ENCODE results near the gene EEF1AKMT2.

Gene EEF1AKMT2

DNA sequence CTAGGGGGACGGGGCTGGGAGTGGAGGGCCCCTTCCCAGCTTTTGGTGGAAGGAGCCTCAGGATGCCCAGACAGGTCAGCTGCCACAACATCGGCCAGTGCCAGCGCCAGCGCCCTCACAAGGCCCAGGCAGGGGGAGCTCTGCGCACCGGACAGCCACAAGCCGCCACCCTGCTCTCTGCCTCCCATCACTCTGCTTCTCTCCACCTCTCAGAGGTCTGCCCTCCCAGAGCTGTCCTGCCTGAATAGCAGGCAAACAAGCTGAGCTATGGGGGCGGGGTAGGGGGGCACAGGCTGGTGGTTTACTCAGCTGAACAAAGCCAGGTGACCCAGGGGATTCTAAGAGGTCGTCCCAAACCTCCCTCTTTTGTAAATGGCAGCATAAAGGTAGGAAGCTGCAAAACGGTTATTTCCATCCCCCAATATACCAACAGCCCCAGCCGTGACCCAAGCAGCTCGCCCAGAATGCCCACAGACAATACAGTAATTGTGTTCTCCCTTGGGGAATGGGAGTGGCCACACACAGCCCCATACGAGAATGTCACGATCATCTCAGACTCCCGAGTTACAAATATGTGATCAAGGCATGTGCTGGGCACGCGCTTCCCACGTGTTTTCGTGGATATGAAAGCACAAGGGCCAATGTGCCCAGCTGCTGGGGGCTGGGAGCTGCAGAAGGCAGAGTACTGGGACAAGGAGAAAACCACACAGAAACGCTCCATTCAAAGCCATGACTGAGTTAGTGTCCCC lies 67.2 kb downstream of the EEF1AKMT2 start:
- peaks cover 2% of the 10 kb centered on the region; the same call in 1 of the 2 replicates for H3K36me3 ChIP-seq (ENCODE audit: low read length)
- H3K9ac ChIP-seq (ENCODE audit: low read length), result peak overlapping the region; percentile 17; the same call in 1 of the 2 replicates
- H3K4me2 ChIP-seq (ENCODE audit: low read depth, low read length, poor library complexity, severe bottlenecking), result peak overlapping the region; percentile 39
- H3K27ac ChIP-seq (ENCODE audit: low read depth, low read length), result peak overlapping the region; percentile 69
- peaks cover 14% of the 10 kb centered on the region; the same call in 1 of the 2 replicates for H4K20me1 ChIP-seq (ENCODE audit: low read depth, low read length)
- no peak overlapping the region for H2AFZ ChIP-seq (ENCODE audit: low read depth, low read length, severe bottlenecking)
- no peaks in the 10 kb centered on the region for H3K27me3 ChIP-seq (ENCODE audit: low read length)
- H3F3A ChIP-seq (ENCODE audit: insufficient read depth), result peaks cover 69% of the 10 kb centered on the region
- no peaks in the 10 kb centered on the region for H3K9me3 ChIP-seq (ENCODE audit: insufficient read depth, low read length)
- H3K79me2 ChIP-seq (ENCODE audit: insufficient read depth, low read length), result peaks cover 100% of the 10 kb centered on the region
- TF ChIP-seq, protein P1, sequence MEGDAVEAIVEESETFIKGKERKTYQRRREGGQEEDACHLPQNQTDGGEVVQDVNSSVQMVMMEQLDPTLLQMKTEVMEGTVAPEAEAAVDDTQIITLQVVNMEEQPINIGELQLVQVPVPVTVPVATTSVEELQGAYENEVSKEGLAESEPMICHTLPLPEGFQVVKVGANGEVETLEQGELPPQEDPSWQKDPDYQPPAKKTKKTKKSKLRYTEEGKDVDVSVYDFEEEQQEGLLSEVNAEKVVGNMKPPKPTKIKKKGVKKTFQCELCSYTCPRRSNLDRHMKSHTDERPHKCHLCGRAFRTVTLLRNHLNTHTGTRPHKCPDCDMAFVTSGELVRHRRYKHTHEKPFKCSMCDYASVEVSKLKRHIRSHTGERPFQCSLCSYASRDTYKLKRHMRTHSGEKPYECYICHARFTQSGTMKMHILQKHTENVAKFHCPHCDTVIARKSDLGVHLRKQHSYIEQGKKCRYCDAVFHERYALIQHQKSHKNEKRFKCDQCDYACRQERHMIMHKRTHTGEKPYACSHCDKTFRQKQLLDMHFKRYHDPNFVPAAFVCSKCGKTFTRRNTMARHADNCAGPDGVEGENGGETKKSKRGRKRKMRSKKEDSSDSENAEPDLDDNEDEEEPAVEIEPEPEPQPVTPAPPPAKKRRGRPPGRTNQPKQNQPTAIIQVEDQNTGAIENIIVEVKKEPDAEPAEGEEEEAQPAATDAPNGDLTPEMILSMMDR (IDR thresholded peaks at IDR 0.05; ENCODE audit: insufficient read depth, low read length, poor library complexity, severe bottlenecking), result no peak
- no peak for TF ChIP-seq EZH2phosphoT487 (conservative IDR thresholded peaks at IDR 0.05; ENCODE audit: low read length)
- H3K4me3 ChIP-seq (ENCODE audit: insufficient read depth, low read length, poor library complexity, severe bottlenecking), result no peak overlapping the region
- no peaks in the 10 kb centered on the region for H3K9me2 ChIP-seq (replicated peaks; ENCODE audit: insufficient read depth, low read length)

DNA sequence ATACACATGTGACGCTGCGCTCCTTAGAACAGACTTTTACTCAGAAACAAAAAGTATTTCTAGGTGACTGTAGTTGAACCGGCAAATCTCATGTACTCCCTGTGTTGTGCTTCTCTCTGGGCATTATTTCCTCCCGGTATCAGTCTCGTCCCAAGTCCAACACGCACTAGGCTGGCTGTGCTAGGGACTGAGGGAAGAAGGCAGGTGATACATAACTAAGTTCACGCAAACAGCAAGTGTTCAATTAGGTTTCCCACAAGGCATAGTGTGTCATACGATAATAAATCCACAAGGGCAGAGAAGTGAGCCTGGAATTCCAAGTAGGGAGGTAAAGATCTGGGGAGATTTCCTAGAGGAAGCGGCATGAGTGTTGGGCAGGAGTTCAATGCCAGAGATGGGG lies 67.9 kb downstream of the EEF1AKMT2 start:
- H2AFZ ChIP-seq (ENCODE audit: low read depth, low read length, severe bottlenecking), result no peak overlapping the region
- peaks cover 69% of the 10 kb centered on the region for H3F3A ChIP-seq (ENCODE audit: insufficient read depth)
- H3K9me2 ChIP-seq (replicated peaks; ENCODE audit: insufficient read depth, low read length), result no peaks in the 10 kb centered on the region
- peaks cover 2% of the 10 kb centered on the region; the same call in 1 of the 2 replicates for H3K36me3 ChIP-seq (ENCODE audit: low read length)
- peaks cover 100% of the 10 kb centered on the region for H3K79me2 ChIP-seq (ENCODE audit: insufficient read depth, low read length)
- H3K4me2 ChIP-seq (ENCODE audit: low read depth, low read length, poor library complexity, severe bottlenecking), result peak overlapping the region; percentile 39
- no peak overlapping the region for H3K4me3 ChIP-seq (ENCODE audit: insufficient read depth, low read length, poor library complexity, severe bottlenecking)
- H4K20me1 ChIP-seq (ENCODE audit: low read depth, low read length), result peaks cover 14% of the 10 kb centered on the region; the same call in 1 of the 2 replicates
- no peaks in the 10 kb centered on the region for H3K9me3 ChIP-seq (ENCODE audit: insufficient read depth, low read length)
- peak overlapping the region; percentile 17; the same call in 1 of the 2 replicates for H3K9ac ChIP-seq (ENCODE audit: low read length)
- no peaks in the 10 kb centered on the region for H3K27me3 ChIP-seq (ENCODE audit: low read length)
- peak overlapping the region; percentile 69 for H3K27ac ChIP-seq (ENCODE audit: low read depth, low read length)
- no peak for TF ChIP-seq EZH2phosphoT487 (conservative IDR thresholded peaks at IDR 0.05; ENCODE audit: low read length)
- TF ChIP-seq, protein P1 (IDR thresholded peaks at IDR 0.05; ENCODE audit: insufficient read depth, low read length, poor library complexity, severe bottlenecking), result no peak

DNA sequence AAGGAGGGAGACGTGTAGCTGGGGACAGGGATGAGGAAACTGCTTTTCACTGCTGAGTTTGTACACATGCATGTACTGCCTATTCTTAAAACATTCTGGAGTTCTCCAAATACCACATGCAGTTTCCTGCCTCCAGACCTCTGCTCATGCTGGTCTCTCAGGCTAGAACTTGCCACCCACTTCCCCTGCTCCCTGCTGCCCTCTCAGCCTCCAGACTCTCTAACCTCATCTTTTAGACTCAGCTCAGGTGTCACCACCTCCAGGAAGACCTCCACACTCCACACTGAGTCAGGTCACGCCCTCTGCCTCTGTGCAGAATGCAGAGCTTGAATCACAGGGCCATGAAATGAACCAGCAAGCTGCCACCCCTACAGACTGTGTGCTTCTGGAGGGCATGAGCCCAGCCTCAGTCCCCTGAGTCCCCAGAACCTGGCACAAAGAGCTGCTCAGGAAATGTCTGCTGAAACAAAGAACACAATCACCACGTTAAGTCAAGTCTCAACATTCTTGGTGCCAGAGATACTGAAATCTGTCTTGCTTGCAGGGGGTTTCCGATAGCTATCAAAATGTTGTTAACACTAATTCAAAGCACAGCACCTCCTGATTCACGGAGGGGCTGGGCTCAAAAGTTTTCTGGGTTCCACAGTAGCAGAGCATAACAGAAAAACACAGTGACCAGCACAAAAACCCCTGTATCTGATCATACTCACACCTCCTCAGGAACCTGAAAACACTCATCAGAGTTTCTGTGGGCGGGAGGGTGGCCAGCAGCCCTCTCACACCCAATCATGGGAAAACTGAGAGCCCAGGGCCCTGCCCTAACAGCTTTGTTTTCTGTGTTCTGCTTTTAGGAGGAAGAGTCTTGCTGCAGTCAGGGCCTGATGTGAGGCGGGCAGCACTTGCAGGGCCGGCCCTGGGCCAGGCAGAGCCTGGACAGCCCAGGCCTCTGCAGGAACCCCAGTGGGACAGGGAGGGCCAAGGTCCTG lies 68.6 kb downstream of the EEF1AKMT2 start:
- H3K9me3 ChIP-seq (ENCODE audit: insufficient read depth, low read length), result no peaks in the 10 kb centered on the region
- no peaks in the 10 kb centered on the region for H3K9me2 ChIP-seq (replicated peaks; ENCODE audit: insufficient read depth, low read length)
- peak overlapping the region; percentile 17 for H3K9ac ChIP-seq (ENCODE audit: low read length)
- H3K36me3 ChIP-seq (ENCODE audit: low read length), result peaks cover 2% of the 10 kb centered on the region; the same call in 1 of the 2 replicates
- peak overlapping the region; percentile 39 for H3K4me2 ChIP-seq (ENCODE audit: low read depth, low read length, poor library complexity, severe bottlenecking)
- H2AFZ ChIP-seq (ENCODE audit: low read depth, low read length, severe bottlenecking), result no peak overlapping the region
- no peaks in the 10 kb centered on the region for H3K27me3 ChIP-seq (ENCODE audit: low read length)
- H3F3A ChIP-seq (ENCODE audit: insufficient read depth), result peaks cover 70% of the 10 kb centered on the region
- no peak overlapping the region for H3K4me3 ChIP-seq (ENCODE audit: insufficient read depth, low read length, poor library complexity, severe bottlenecking)
- H4K20me1 ChIP-seq (ENCODE audit: low read depth, low read length), result peaks cover 20% of the 10 kb centered on the region; the same call in 1 of the 2 replicates
- no peak for TF ChIP-seq EZH2phosphoT487 (conservative IDR thresholded peaks at IDR 0.05; ENCODE audit: low read length)
- TF ChIP-seq, protein P1 (IDR thresholded peaks at IDR 0.05; ENCODE audit: insufficient read depth, low read length, poor library complexity, severe bottlenecking), result no peak
- peaks cover 100% of the 10 kb centered on the region for H3K79me2 ChIP-seq (ENCODE audit: insufficient read depth, low read length)
- peak overlapping the region; percentile 69 for H3K27ac ChIP-seq (ENCODE audit: low read depth, low read length)

All from SU-DHL-6 (cell line).